H1 (cell line): ENCODE results near the gene KCTD16. TPM values are rescaled to one million over a fixed set of nuclear protein-coding genes. Genes with fewer than 3 reads are reported as not detected.

ENCODE experiments used
- CTCF ChIA-PET: fragments of 300-600 bp; sonication (Branson Sonifier 250); formaldehyde crosslinking; loops from one replicate; lab custom pipeline; 2021; ENCODE audit not compliant: partially characterized antibody; lab: Charles Lee
- POLR2A ChIA-PET: fragments of 300-600 bp; sonication (Branson Sonifier 250); formaldehyde crosslinking; loops from one replicate; lab custom pipeline; 2021; ENCODE audit warnings: inconsistent platforms; ENCODE audit not compliant: partially characterized antibody; lab: Charles Lee
- DNase-seq, 2 experiments: peaks; one replicate each; pipeline versions ENCODE4 v3.0.0 to v3.0.0-alpha.2; 2010 to 2022; ENCODE audit warnings: low spot score in 2 of 2, low read depth in 1 of 2, mixed read lengths in 1 of 2
- FAIRE-seq: peaks from 2 replicates; lab custom pipeline; 2011; peaks lifted over from hg19 to GRCh38; lab: Jason Lieb, UNC
- H2AFZ ChIP-seq: 2 replicates; pipeline ENCODE4 v1.8.1; 2012; ENCODE audit warnings: low read length, inconsistent platforms
- H2AK5ac ChIP-seq: 2 replicates; pipeline ENCODE4 v1.6.1; 2013; ENCODE audit warnings: low read depth, low read length
- H2BK120ac ChIP-seq: replicated peaks from 2 replicates; pipeline ENCODE3; 2013; ENCODE audit warnings: low read depth, low read length, inconsistent platforms
- H2BK12ac ChIP-seq: 2 replicates; pipeline ENCODE4 v1.6.1; 2013; ENCODE audit warnings: low read depth, low read length
- H2BK15ac ChIP-seq: 2 replicates; pipeline ENCODE4 v1.6.1; 2013; ENCODE audit warnings: low read length
- H2BK20ac ChIP-seq: 2 replicates; pipeline ENCODE4 v1.6.1; 2013; ENCODE audit warnings: low read length
- H2BK5ac ChIP-seq: 2 replicates; pipeline ENCODE4 v1.6.1; 2013; ENCODE audit warnings: low read depth, low read length
- H3K14ac ChIP-seq: 2 replicates; pipeline ENCODE4 v1.6.1; 2013; ENCODE audit warnings: inconsistent platforms; ENCODE audit not compliant: insufficient read length
- H3K18ac ChIP-seq: 2 replicates; pipeline ENCODE4 v1.6.1; 2013; ENCODE audit warnings: low read length; ENCODE audit errors: extremely low read depth
- H3K23ac ChIP-seq: 2 replicates; pipeline ENCODE4 v1.6.1; 2013; ENCODE audit warnings: inconsistent platforms; ENCODE audit not compliant: insufficient read length
- H3K23me2 ChIP-seq: 2 replicates; pipeline ENCODE4 v1.6.1; 2013; ENCODE audit warnings: low read depth, low read length
- H3K27ac ChIP-seq: 2 replicates; pipeline ENCODE4 v1.6.1; 2011; ENCODE audit warnings: low read depth, low read length, inconsistent platforms
- H3K27me3 ChIP-seq, 4 experiments: replicated peaks in 1 of 4; 1 replicate in 1 of 4; 2 replicates in 3 of 4; pipeline versions ENCODE4 v1.6.1 to v1.8.1; 2011 to 2013; ENCODE audit warnings: low read length in 3 of 4, mild to moderate bottlenecking in 3 of 4, inconsistent platforms in 2 of 4, mixed read lengths in 2 of 4, moderate library complexity in 1 of 4; ENCODE audit not compliant: control insufficient read depth in 3 of 4, insufficient read depth in 3 of 4; ENCODE audit errors: extremely low read depth in 1 of 4
- H3K36me3 ChIP-seq, 4 experiments: 2 replicates each; pipeline versions ENCODE4 v1.6.1 to v1.8.1; 2011 to 2013; ENCODE audit warnings: mild to moderate bottlenecking in 4 of 4, low read length in 3 of 4, moderate library complexity in 2 of 4, control low read depth in 1 of 4, inconsistent platforms in 1 of 4; ENCODE audit not compliant: insufficient read depth in 4 of 4, control insufficient read depth in 2 of 4
- H3K4ac ChIP-seq: replicated peaks from 2 replicates; pipeline ENCODE3; 2013; ENCODE audit warnings: low read length, low read depth, mixed read lengths, inconsistent platforms; ENCODE audit not compliant: insufficient read length
- H3K4me1 ChIP-seq, 4 experiments: replicated peaks in 1 of 4; 1 replicate in 1 of 4; 2 replicates in 3 of 4; pipeline versions ENCODE4 v1.6.1 to v1.8.1; 2011 to 2013; ENCODE audit warnings: low read length in 3 of 4, inconsistent platforms in 2 of 4, mixed read lengths in 1 of 4; ENCODE audit not compliant: insufficient read depth in 4 of 4, control insufficient read depth in 3 of 4
- H3K4me2 ChIP-seq, 2 experiments: 2 replicates each; pipeline versions ENCODE4 v1.6.1 to v1.8.1; 2011 to 2013; ENCODE audit warnings: low read depth in 2 of 2, low read length in 2 of 2, control low read depth in 1 of 2, inconsistent platforms in 1 of 2, mild to moderate bottlenecking in 1 of 2; ENCODE audit not compliant: insufficient read depth in 1 of 2
- H3K4me3 ChIP-seq, 4 experiments: fragments of 200-600, 300-600 bp in 1 of 4; sonication (generic), shearing (Covaris generic), sonication (Bioruptor Twin) in 1 of 4; 2 replicates each; pipeline versions ENCODE4 v1.5.1 to v1.8.1; 2011 to 2016; ENCODE audit warnings: low read length in 4 of 4, low read depth in 3 of 4, control low read depth in 2 of 4, inconsistent platforms in 2 of 4, mild to moderate bottlenecking in 2 of 4, mixed read lengths in 1 of 4, moderate library complexity in 1 of 4; ENCODE audit not compliant: insufficient read depth in 2 of 4; ENCODE audit errors: extremely low read depth in 1 of 4
- H3K56ac ChIP-seq: replicated peaks from 2 replicates; pipeline ENCODE3; 2013; ENCODE audit warnings: low read depth, mild to moderate bottlenecking, mixed read lengths, low read length, inconsistent platforms; ENCODE audit not compliant: insufficient read length
- H3K79me1 ChIP-seq: 2 replicates; pipeline ENCODE4 v1.6.1; 2013; ENCODE audit warnings: low read depth, low read length, control low read depth
- H3K79me2 ChIP-seq, 2 experiments: 2 replicates each; pipeline versions ENCODE4 v1.6.1 to v1.8.1; 2012 to 2013; ENCODE audit warnings: low read length in 2 of 2, mild to moderate bottlenecking in 2 of 2, inconsistent platforms in 1 of 2; ENCODE audit not compliant: insufficient read depth in 2 of 2, control insufficient read depth in 1 of 2
- H3K9ac ChIP-seq, 4 experiments: replicated peaks in 1 of 4; 1 replicate in 1 of 4; 2 replicates in 3 of 4; pipeline versions ENCODE4 v1.6.1 to v1.8.1; 2011 to 2013; ENCODE audit warnings: low read depth in 3 of 4, low read length in 3 of 4, control low read depth in 2 of 4, mild to moderate bottlenecking in 2 of 4, moderate library complexity in 2 of 4, inconsistent platforms in 1 of 4; ENCODE audit errors: extremely low read depth in 1 of 4
- H3K9me3 ChIP-seq, 2 experiments: 2 replicates each; pipeline versions ENCODE4 v1.6.1 to v1.8.1; 2012 to 2013; ENCODE audit warnings: mild to moderate bottlenecking in 2 of 2, moderate library complexity in 2 of 2, control low read depth in 1 of 2, inconsistent platforms in 1 of 2, low read depth in 1 of 2, low read length in 1 of 2, mixed read lengths in 1 of 2; ENCODE audit not compliant: insufficient read depth in 2 of 2
- H4K20me1 ChIP-seq, 2 experiments: replicated peaks in 1 of 2; 2 replicates each; pipeline versions ENCODE3 to v1.8.1; 2011 to 2013; ENCODE audit warnings: inconsistent platforms in 2 of 2, low read length in 2 of 2, mild to moderate bottlenecking in 1 of 2; ENCODE audit not compliant: insufficient read depth in 2 of 2, control insufficient read depth in 1 of 2
- H4K5ac ChIP-seq: 2 replicates; pipeline ENCODE4 v1.6.1; 2013; ENCODE audit warnings: low read length, low read depth, mixed read lengths, inconsistent platforms; ENCODE audit not compliant: insufficient read length
- H4K8ac ChIP-seq: 2 replicates; pipeline ENCODE4 v1.8.0; 2013; ENCODE audit warnings: mild to moderate bottlenecking, moderate library complexity, low read length, inconsistent platforms; ENCODE audit not compliant: insufficient read depth; ENCODE audit errors: extremely low read depth
- H4K91ac ChIP-seq: replicated peaks from 2 replicates; pipeline ENCODE3; 2013; ENCODE audit warnings: low read length, mixed read lengths, inconsistent platforms; ENCODE audit not compliant: insufficient read length
- ASH2L ChIP-seq: fragments of 200-600, 300-600 bp; sonication (generic); IDR thresholded peaks from one replicate; pipeline ENCODE4 v1.7.1; 2017; ENCODE audit warnings: low read length
- BACH1 ChIP-seq: IDR thresholded peaks from 2 replicates; pipeline ENCODE4 v1.6.1; 2012; ENCODE audit warnings: low read length, improper control_type of control experiment
- FOSL1 ChIP-seq: IDR thresholded peaks from 2 replicates; pipeline ENCODE4 v1.6.1; 2011; ENCODE audit warnings: mild to moderate bottlenecking, low read depth, low read length, moderate library complexity; ENCODE audit not compliant: insufficient read depth
- SIN3A ChIP-seq, 2 experiments: IDR thresholded peaks in 1 of 2; conservative IDR thresholded peaks in 1 of 2; 2 replicates each; pipeline ENCODE4 v1.6.1; 2011 to 2012; ENCODE audit warnings: low read length in 2 of 2, improper control_type of control experiment in 1 of 2, low read depth in 1 of 2, mild to moderate bottlenecking in 1 of 2
- WGBS, 2 experiments: shearing (Covaris generic) in 1 of 2; methylation state at CpG; one replicate each; pipeline versions ENCODE4 v1.1.6 to v1.1.7; 2013 to 2015; ENCODE audit warnings: low lambda C conversion rate in 2 of 2, mixed read lengths in 2 of 2, inconsistent platforms in 1 of 2, low coverage in 1 of 2, missing lambda C conversion rate in 1 of 2; ENCODE audit not compliant: insufficient replicate concordance in 2 of 2, insufficient coverage in 1 of 2, insufficient read length in 1 of 2; ENCODE audit errors: extremely low coverage in 1 of 2, missing lambda C conversion rate in 1 of 2; 5-methylcytosine and 5-hydroxymethylcytosine counted together
- polyA plus RNA-seq, 7 experiments: library from polyadenylated mRNA; depleted of rRNA in 3 of 7; stranded (reverse) in 5 of 7; unstranded in 2 of 7; fragments of >200 nt in 5 of 7; fragments of 200-250 nt in 2 of 7; gene quantifications; 1 replicate in 5 of 7; 2 replicates in 1 of 7; 4 replicates in 1 of 7; pipeline versions ENCODE4 v1.2.1 to v1.2.3, GENCODE V29; 2011 to 2013; ENCODE audit warnings: missing spikeins in 2 of 7, mixed read lengths in 2 of 7
- total RNA-seq: library from RNA; stranded (reverse); fragmentation: NEBNext Ultra II Directional; extraction: Animal tissue kit (Norgen Biotek cat#: 25700); gene quantifications from 2 replicates; pipeline ENCODE4 v1.2.1, GENCODE V29; 2021

Gene KCTD16
- total and polyA plus RNA-seq, 2 of the 8 experiments (the other 6 are each of a cell fraction or from before 2014, with no cell fraction given), result 0.03 to 0.24 TPM

GRCh38 chr5:144416196-144416595 is 245.5 kb downstream of the KCTD16 start:
- no peak overlapping the region for H3K14ac ChIP-seq
- H2BK120ac ChIP-seq, result no peak overlapping the region
- H3K18ac ChIP-seq, result no peak overlapping the region
- no peaks in the 10 kb centered on the region for H3K36me3 ChIP-seq
- no peak overlapping the region for H3K4me3 ChIP-seq
- no peak for DNase-seq
- H2BK20ac ChIP-seq, result no peak overlapping the region
- 0 out of 4 replicates have a peak, but pooled peaks cover 0 to 4% of the 10 kb centered on the region in 2 experiments for H3K9me3 ChIP-seq
- H2BK12ac ChIP-seq, result no peak overlapping the region
- H3K4me1 ChIP-seq, result no peaks in the 10 kb centered on the region
- POLR2A ChIA-PET, result no interaction called here
- WGBS, 2 experiments, result 75% methylated on average over 2 of the region's 2 CpGs; no CpG with 5 or more reads in 1 of the 2 experiments
- no peak overlapping the region for H3K4me2 ChIP-seq
- H3K79me1 ChIP-seq, result no peaks in the 10 kb centered on the region
- H3K4ac ChIP-seq, result no peak overlapping the region
- H2BK15ac ChIP-seq, result no peak overlapping the region
- H2BK5ac ChIP-seq, result no peak overlapping the region
- no peak overlapping the region for H2AK5ac ChIP-seq
- no peaks in the 10 kb centered on the region for H4K20me1 ChIP-seq
- H4K8ac ChIP-seq, result no peak overlapping the region
- TF ChIP-seq ASH2L, result no peak
- TF ChIP-seq SIN3A (conservative IDR thresholded peaks at IDR 0.05 in 1 of 2, IDR thresholded peaks at IDR 0.05 in 1 of 2; ENCODE audit: low read depth in 1 of 2, low read length in 2 of 2), result no peak
- no peak for TF ChIP-seq FOSL1
- TF ChIP-seq BACH1, result no peak
- TF ChIP-seq, all 59 proteins: peak for 0
- H3K27me3 ChIP-seq, result peaks cover 0 to 2% (median 0%) of the 10 kb centered on the region in 4 experiments; a peak in 1 of 7 replicates
- CTCF ChIA-PET, result no interaction called here
- H2AFZ ChIP-seq, result no peak overlapping the region
- H3K23ac ChIP-seq, result no peak overlapping the region
- H3K9ac ChIP-seq, result no peak overlapping the region
- no peak overlapping the region for H4K5ac ChIP-seq
- H3K79me2 ChIP-seq, result no peaks in the 10 kb centered on the region
- H4K91ac ChIP-seq, result no peak overlapping the region
- no peak overlapping the region for H3K27ac ChIP-seq
- no peaks in the 10 kb centered on the region for H3K23me2 ChIP-seq
- H3K56ac ChIP-seq, result no peak overlapping the region
- no peak for FAIRE-seq
